ENCODE data around the gene LRRC75B.
"Not testable (repeated sequence)": the region's sequence is repeated elsewhere in the genome, so short reads cannot be mapped to it uniquely, and the experiment has no call there.

LRRC75B gene, protein sequence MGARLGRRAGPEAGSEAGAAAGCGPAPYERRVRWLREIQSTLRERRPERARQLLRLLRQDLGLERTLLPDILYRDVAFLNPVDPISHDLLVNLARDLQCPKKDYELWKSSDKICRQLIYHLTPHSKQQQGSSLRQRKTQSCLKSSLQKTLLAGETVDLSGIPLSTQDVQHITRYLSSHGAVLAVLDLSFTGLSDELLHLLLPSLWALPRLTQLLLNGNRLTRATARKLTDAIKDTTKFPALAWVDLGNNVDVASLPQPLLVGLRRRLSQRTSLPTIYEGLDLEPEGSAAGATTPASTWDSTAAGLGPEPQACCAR

DNA sequence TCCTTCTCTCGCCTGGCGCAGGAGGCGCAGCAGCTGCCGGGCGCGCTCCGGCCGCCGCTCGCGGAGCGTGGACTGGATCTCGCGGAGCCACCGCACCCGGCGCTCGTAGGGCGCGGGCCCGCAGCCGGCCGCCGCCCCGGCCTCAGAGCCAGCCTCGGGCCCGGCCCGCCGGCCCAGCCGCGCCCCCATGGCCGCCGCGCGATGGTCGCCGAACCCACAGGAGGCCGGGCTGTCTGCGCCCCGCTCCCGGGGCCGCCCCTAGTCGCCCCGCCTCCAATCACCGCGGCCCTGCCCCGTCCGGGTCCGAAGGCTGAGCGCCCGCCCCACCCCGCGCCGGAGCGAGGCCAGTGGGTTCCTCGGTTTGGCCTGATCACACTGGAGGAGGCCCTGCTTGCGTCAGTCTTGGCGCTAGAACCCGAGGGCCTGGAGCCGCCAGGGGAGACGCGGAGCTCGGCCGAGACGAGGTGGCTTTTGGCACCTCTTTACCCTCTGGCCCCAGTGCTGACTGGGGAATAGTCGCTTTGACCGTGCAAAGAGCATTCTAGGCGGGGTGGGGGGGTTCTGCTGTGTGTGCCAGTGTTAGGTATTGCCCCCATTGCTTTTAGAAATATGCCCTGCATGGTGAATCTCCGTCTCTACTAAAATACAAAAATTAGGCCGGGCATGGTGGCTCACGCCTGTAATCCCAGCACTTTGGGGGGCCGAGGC lies at the start of gene LRRC75B:
Gene LRRC75B, minus strand, starts transcription at position 223 of the 708 bp plus-strand sequence. Its CDS starts 34 bp downstream, at position 189.
- DNase-seq, result no peak

DNA sequence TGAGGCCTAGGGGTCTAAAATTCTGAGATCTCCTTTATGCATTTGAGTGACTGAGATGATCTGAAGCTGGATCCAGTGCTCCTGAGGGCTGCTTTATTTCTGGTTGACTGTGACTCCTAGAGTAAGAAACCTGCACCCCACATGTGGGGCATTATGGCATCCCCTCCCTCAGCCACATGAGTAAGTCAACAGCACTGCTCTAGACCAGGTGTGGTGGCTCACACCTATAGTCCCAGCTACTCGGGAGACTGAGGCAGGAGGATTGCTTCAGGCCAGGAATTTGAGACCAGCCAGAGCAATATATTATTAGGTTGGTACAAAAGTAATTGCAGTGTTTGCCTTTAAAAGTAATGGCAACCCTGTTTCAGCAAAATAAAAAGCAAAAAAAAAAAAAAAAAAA lies 49.4 kb upstream of the LRRC75B start:
- DNase-seq, result not testable (repeated sequence)

DNA sequence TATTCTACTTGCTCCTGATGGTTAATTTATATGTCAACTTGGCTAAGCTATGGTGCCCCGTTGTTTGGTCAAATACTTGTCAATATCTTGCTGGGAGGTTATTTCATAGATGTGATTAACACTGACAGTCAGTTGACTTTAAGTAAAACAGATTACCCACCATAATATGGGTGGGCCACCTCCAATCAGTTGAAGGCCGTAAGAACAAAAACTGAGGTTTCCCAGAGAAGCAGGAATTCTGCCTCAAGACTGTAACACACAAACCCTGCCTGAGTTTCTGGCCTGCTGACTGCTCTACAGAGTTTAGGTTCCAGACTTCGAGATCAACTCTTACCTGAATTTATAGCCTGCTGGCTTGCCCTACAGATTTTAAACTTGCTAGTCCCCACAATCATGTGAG lies 43.6 kb upstream of the LRRC75B start:
- DNase-seq, result not testable (repeated sequence)

DNA sequence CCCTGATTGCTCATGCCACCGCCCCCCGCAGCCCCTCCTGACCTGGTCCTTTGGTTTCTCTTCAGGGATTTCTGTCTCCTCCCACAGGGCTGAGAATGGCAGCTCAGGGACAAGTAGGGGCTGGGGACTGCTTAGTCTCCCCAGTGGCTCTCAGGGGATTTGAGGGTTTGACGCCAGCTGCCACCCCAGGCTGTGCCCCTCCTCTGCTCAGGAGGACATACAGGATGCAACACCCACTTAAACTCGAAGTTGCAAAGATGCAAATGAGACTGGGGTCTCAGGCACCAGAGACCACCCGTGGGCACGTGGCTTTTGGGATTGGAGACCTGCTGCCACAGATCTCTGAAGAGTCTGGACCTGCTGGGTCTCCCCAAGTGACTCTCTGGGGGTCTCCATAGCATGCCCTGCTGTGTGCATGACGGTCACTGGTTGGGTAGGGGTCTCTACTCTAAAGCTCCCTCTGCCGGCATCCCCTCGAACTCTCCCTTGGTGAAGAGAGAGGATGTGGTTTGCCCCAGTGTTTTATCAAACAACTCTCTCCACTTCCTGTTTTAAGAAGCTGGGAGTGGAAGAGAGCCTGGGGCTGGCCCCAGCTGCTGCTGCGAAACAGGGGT lies 42.0 kb upstream of the LRRC75B start:
- DNase-seq, result not testable (repeated sequence)

DNA sequence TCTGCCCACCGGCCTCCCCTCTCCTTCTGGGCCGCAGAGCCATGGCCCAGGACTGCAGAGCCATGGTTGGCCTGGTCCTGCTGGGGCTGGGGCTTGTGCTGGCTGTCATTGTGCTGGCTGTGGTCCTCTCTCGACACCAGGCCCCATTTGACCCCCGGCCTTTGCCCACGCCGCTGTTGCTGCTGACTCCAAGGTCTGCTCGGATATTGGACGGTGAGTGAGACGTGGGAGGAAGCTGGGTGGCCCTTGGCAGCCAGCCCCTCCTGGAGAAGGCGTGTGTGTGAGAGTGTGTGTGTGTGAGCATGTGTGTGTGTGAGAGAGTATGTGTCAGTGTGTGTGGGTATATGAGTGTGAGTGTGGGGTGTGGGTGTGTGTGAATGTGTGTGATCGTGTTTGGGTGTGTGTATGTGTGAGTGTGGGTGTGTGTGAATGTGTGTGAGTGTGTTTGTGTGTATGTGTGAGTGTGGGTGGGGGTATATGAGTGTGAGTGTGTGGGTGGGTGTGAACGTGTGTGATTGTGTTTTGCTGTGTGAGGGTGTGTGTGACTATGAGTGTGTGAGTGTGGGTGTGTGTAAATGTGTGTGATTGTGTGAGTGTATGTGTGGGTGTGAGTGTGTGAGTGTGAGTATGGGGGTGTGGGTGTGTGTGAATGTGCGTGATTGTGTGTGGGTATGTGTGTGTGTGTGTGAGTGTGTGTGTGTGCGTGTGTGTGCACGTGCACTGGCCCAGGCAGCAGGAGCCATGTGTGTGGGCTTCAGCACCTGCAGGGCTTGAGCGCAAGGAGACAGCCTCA lies 40.6 kb upstream of the LRRC75B start:
- DNase-seq, result not testable (repeated sequence)

DNA sequence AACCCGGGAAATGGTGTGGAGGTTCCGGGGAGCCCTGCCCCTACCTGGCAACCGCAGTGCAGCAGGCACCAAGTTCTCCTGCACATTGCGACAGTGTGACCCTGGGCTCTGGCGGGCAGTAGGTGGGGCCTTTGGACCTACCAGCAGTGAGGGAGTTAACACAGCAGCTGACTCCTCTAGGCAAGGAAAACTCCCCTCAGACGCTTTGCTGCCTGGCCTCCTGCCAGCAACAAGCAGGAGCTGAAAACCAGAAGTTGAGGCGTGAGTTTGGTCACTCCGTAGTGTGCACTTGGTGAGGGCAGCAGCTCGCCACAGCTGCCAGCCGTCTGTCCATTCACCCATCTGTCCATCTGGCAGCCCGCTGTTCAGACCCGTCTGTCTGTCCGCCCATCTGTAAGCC lies 39.8 kb upstream of the LRRC75B start:
- not testable (repeated sequence) for DNase-seq

GRCh38 chr22:24631430-24632122 lies 38.7 kb upstream of the LRRC75B start:
- not testable (repeated sequence) for DNase-seq

DNA sequence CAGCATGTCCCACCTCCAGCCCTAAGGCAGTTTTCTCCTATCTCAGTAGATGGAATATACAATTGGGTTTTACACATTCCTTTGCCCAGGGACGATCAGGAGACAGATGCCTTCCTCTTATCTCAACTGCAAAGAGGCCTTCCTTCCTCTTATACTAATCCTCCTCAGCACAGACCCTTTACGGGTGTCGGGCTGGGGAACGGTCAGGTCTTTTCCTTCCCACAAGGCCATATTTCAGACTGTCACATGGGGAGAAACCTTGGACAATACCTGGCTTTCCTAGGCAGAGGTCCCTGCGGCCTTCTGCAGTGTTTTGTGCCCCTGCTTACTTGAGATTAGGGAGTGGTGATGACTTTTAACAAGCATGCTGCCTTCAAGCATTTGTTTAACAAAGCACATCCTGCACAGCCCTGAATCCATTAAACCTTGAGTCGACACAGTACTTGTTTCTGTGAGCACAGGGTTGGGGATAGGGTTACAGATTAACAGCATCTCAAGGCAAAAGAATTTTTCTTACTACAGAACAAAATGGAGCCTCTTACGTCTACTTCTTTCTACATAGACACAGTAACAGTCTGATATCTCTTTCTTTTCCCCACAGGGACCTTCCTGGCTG lies 38.0 kb upstream of the LRRC75B start:
- not testable (repeated sequence) for DNase-seq

DNA sequence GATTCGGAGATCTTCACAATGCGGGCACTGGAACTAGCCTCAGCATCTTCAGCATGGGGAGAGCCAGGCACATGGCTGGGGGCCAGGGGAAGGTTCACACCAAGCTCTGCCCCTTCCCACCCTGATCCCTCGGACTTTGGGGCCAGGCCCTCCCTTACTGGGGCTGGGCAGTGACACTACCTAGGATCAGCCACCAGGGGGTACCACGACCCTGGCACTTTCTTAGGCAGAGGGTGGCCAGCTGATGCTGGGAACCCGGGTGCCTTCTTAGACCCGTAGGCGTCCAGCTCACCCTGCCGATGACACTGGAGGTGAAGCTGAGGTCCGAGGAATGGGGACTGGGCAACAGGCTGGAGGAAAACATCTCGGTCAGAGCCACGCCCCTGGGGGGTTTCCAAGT lies 36.2 kb upstream of the LRRC75B start:
- DNase-seq, result not testable (repeated sequence)

GRCh38 chr22:24627911-24628310 lies 35.0 kb upstream of the LRRC75B start:
- not testable (repeated sequence) for DNase-seq

DNA sequence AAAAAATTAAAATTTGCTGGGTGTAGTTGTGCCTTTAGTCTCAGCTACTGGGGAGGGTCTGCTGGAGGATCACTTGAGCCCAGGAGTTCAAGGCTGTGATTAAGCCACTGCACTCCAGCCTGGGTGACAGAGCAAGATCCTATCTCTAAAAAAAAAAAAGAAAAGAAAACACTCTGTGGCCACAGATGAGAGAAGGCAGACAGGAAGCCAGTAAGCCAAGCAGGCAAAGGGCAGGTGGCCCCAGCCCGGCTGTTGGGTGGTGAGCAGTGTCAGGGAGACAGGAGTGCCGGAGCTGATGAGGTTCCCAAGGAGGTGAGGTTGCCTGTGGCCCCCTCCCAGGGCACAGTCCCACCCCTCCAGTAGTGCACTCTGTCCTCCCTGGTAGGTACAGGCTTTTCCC lies 29.7 kb upstream of the LRRC75B start:
- DNase-seq, result not testable (repeated sequence)

GRCh38 chr22:24621244-24621643 lies 28.4 kb upstream of the LRRC75B start:
- DNase-seq, result not testable (repeated sequence)

GRCh38 chr22:24614794-24615193 lies 21.9 kb upstream of the LRRC75B start:
- not testable (repeated sequence) for DNase-seq

- DNase-seq, result not testable (repeated sequence)
These were observed 17.0 kb upstream of the LRRC75B start for GRCh38 chr22:24609888-24610287.

- not testable (repeated sequence) for DNase-seq
These were observed 15.5 kb upstream of the LRRC75B start for GRCh38 chr22:24608327-24608726.

- DNase-seq, result not testable (repeated sequence)
These were observed 14.6 kb upstream of the LRRC75B start for GRCh38 chr22:24607429-24607983.

GRCh38 chr22:24606340-24606739 lies 13.5 kb upstream of the LRRC75B start:
- not testable (repeated sequence) for DNase-seq

- DNase-seq, result not testable (repeated sequence)
These were observed 11.1 kb upstream of the LRRC75B start for GRCh38 chr22:24603770-24604629.

DNA sequence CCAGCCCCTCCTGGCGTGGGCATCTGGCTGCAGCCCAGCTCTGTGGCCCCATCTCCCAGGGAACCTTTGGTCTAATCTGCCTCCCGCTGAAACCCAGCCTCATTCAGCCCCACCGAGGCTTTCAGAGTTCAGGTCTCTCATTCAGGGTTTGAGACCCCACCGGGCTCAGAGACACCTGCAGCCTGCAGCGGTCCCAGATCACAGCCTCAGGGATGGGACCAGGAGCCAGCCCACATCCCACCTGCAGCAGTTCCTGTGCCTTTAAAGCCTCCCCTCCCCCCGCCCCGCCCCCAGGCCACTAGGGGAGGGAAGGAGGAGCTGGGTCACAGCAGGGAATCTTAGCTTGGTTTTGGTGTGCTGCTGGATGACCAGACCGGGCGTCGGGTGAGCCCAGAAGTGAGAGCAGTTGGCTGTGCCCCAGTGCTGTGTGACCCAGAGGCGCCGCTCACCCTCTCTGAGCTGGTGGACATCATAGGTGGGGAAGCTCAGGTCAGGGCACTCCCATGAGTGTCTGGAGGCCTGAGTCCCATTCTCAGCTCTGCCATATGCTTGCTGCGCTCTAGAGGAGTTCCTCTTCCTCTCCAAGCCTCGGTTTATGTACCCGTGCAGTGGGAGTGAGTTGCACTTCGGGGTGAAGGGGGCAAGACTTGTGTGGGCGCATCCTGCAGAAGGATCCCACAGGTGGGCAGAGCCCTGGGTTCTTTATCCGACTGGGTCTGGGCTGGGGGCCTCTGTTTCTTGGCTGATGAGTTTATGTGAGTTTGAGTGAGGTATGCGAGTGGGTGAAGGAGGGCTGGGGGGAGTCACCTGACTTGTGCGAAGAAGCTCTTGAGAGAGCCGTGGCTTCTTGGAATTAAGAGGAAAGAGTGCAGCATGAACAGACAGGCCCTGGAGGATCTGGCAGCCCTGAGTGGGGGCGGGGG lies 10.2 kb upstream of the LRRC75B start, which contains the start of gene GGT1:
Gene GGT1, plus strand, starts transcription at position 347 of the 923 bp plus-strand sequence. CDS start 7,889 bp downstream, outside the sequence.
- not testable (repeated sequence) for DNase-seq

Measured in DMS 273 treated with DMSO at 0.1 percent for 48 hours (cell line).